Sigmoid colon (tissue), 7 donors: ENCODE data around the gene PRKG2. TPM values are rescaled to one million over a fixed set of nuclear protein-coding genes. Genes with fewer than 3 reads are reported as not detected.

Experiments
- DNase-seq: peaks from one replicate; pipeline ENCODE4 v3.0.0-alpha.2; 2019
- H3K27ac ChIP-seq, 4 donors: fragments of 200-600 bp; sonication (generic); one replicate each; pipeline ENCODE4 v1.5.1; 2016 to 2019; ENCODE audit warnings: mild to moderate bottlenecking in 1 of 4
- H3K27me3 ChIP-seq, 3 donors: fragments of 200-600 bp; sonication (generic); one replicate each; pipeline ENCODE4 v1.5.1; 2019; ENCODE audit warnings: mild to moderate bottlenecking in 1 of 3
- H3K36me3 ChIP-seq, 4 donors: fragments of 200-600 bp; sonication (generic); one replicate each; pipeline ENCODE4 v1.5.1; 2016 to 2019
- H3K4me1 ChIP-seq, 4 donors: fragments of 200-600 bp; sonication (generic); one replicate each; pipeline ENCODE4 v1.5.1; 2017 to 2019
- H3K4me3 ChIP-seq, 4 donors: fragments of 200-600 bp; sonication (generic); one replicate each; pipeline ENCODE4 v1.5.1; 2017 to 2019; ENCODE audit warnings: mild to moderate bottlenecking in 2 of 4, moderate library complexity in 1 of 4
- H3K9me3 ChIP-seq, 4 donors: fragments of 200-600 bp in 3 of 4; sonication (generic) in 3 of 4; one replicate each; pipeline versions ENCODE4 v1.5.1 to v1.6.1; 2013 to 2019
- CTCF ChIP-seq, 4 experiments: fragments of 450-650 bp in 3 of 4; fragments of 200-600 bp in 1 of 4; IDR thresholded peaks; one replicate each; pipeline ENCODE4 v1.5.1; 2016 to 2019; ENCODE audit warnings: antibody characterized with exemption in 4 of 4, mild to moderate bottlenecking in 3 of 4, moderate library complexity in 2 of 4
- EP300 ChIP-seq, 4 donors: sonication (generic); formaldehyde crosslinking; IDR thresholded peaks; one replicate each; pipeline ENCODE4 v1.6.1; 2017; ENCODE audit warnings: antibody characterized with exemption in 4 of 4
- POLR2A ChIP-seq, 2 donors: fragments of 450-650 bp; IDR thresholded peaks; one replicate each; pipeline ENCODE4 v1.6.1; 2016; ENCODE audit warnings: antibody characterized with exemption in 2 of 2, mild to moderate bottlenecking in 2 of 2, moderate library complexity in 2 of 2
- POLR2AphosphoS5 ChIP-seq, 4 donors: sonication (generic); formaldehyde crosslinking; IDR thresholded peaks; one replicate each; pipeline ENCODE4 v1.6.1; 2017; ENCODE audit warnings: antibody characterized with exemption in 4 of 4
- WGBS, 2 donors: extraction: QIAGEN DNeasy Blood & Tissue Kit; methylation state at CpG; one replicate each; pipeline ENCODE4 v1.1.7; 2013; 5-methylcytosine and 5-hydroxymethylcytosine counted together
- intact Hi-C: fragments of 100-400 bp; cut with DNase I; formaldehyde crosslinking; loops from one replicate; pipeline ENCODE4 v1.15.1; 2023
- polyA plus RNA-seq, 3 donors: library from polyadenylated mRNA; stranded (reverse); fragments of 200-250 nt; gene quantifications; one replicate each; pipeline ENCODE4 v1.2.3, GENCODE V29; 2013
- total RNA-seq, 4 donors: library from RNA; depleted of rRNA; stranded (reverse); fragments of >200 nt; gene quantifications; one replicate each; pipeline ENCODE4 v1.1.0, GENCODE V29; 2016
- donor health status: healthy with polysubstance abuse.
- donor health status: Bipolar disorder and iron deficiency.
- donor health status: healthy.

Gene PRKG2
- total RNA-seq (10 to 100 TPM in 1 of 4 donors, 1 to 10 TPM in 3; 2.3 to 10.8 (median 2.5) TPM), polyA plus RNA-seq (10 to 100 TPM in 2 of 3 donors, 1 to 10 TPM in 1; 1.2 to 19.9 (median 16.2) TPM)

GRCh38 chr4:81214881-81215868 lies at the start of gene PRKG2:
Gene PRKG2 (minus strand): TSS chr4:81215222. CDS start chr4:81205047, 10,175 bp downstream.
- H3K27ac ChIP-seq = peak within 1 kb of the TSS in 3 of 4 donors; percentile 31 to 89 (median 43)
- DNase-seq = no peak

GRCh38 chr4:81260443-81261101 lies 45.5 kb upstream of the PRKG2 start:
- H3K4me3 ChIP-seq = no peak overlapping the region
- no peak overlapping the region for H3K27ac ChIP-seq
- H3K36me3 ChIP-seq = no peaks in the 10 kb centered on the region
- H3K9me3 ChIP-seq = no peaks in the 10 kb centered on the region
- intact Hi-C loops = no loop called here
- no peaks in the 10 kb centered on the region for H3K27me3 ChIP-seq
- WGBS, 2 donors = 87 to 93% methylated on average over 10 of the region's 10 CpGs
- peak in 1 of 4 experiments; percentile 25 for TF ChIP-seq CTCF (IDR thresholded peaks at IDR 0.05)
- no peak for TF ChIP-seq EP300 (IDR thresholded peaks at IDR 0.05)
- no peak for DNase-seq
- H3K4me1 ChIP-seq = no peaks in the 10 kb centered on the region

More at GRCh38 chr4:81214881-81215868, at the start of gene PRKG2:
- TF ChIP-seq CTCF (IDR thresholded peaks at IDR 0.05) (no peak), EP300 (IDR thresholded peaks at IDR 0.05) (no peak), POLR2A (IDR thresholded peaks at IDR 0.05) (no peak), POLR2AphosphoS5 (IDR thresholded peaks at IDR 0.05) (peak in 1 of 4 donors; percentile 24)
- intact Hi-C loops = no loop called here
- H3K9me3 ChIP-seq = no peaks in the 10 kb centered on the region
- peak within 1 kb of the TSS; percentile 25 to 58 (median 54) for H3K4me3 ChIP-seq
- no peaks in the 10 kb centered on the region for H3K36me3 ChIP-seq
- peaks cover 0 to 18% (median 15%) of the 10 kb centered on the region in 4 donors for H3K4me1 ChIP-seq
- 2% methylated on average over 75 of the region's 75 CpGs for WGBS, 2 donors
- H3K27me3 ChIP-seq = peaks cover 0 to 16% (median 8%) of the 10 kb centered on the region in 3 donors

GRCh38 chr4:81258841-81259550 lies 44.0 kb upstream of the PRKG2 start:
- no peak for TF ChIP-seq POLR2AphosphoS5 (IDR thresholded peaks at IDR 0.05)
- no peak for TF ChIP-seq POLR2A (IDR thresholded peaks at IDR 0.05)
- no peak for TF ChIP-seq EP300 (IDR thresholded peaks at IDR 0.05)
- no peak for TF ChIP-seq CTCF (IDR thresholded peaks at IDR 0.05)
- intact Hi-C loops = no loop called here

GRCh38 chr4:81257816-81258215 lies 42.8 kb upstream of the PRKG2 start:
- Histone ChIP-seq H3K36me3 (no peaks in the 10 kb centered on the region), H3K27ac (no peak overlapping the region), H3K4me3 (no peak overlapping the region), H3K27me3 (no peaks in the 10 kb centered on the region), H3K9me3 (no peaks in the 10 kb centered on the region), H3K4me1 (no peaks in the 10 kb centered on the region)
- TF ChIP-seq POLR2AphosphoS5 (IDR thresholded peaks at IDR 0.05) (no peak), CTCF (IDR thresholded peaks at IDR 0.05) (no peak), POLR2A (IDR thresholded peaks at IDR 0.05) (no peak), EP300 (IDR thresholded peaks at IDR 0.05) (no peak)
- intact Hi-C loops = no loop called here
- WGBS, 2 donors = 59 to 90% methylated on average over 3 of the region's 3 CpGs
- DNase-seq = no peak

More at GRCh38 chr4:81258841-81259550, 44.0 kb upstream of the PRKG2 start:
- Histone ChIP-seq H3K27me3 (no peaks in the 10 kb centered on the region), H3K36me3 (no peaks in the 10 kb centered on the region), H3K9me3 (no peaks in the 10 kb centered on the region), H3K4me3 (no peak overlapping the region), H3K4me1 (no peaks in the 10 kb centered on the region), H3K27ac (no peak overlapping the region)
- no peak for DNase-seq
